GM12878 (cell line): Measurements from ENCODE around the gene DHPS. TPM values are rescaled to one million over a fixed set of nuclear protein-coding genes. Genes with fewer than 3 reads are reported as not detected.

ENCODE experiments used
- ATAC-seq: fragments of 200-7000 bp; cut with Tn5 transposase; 3 replicates; pipeline ENCODE4 v1.9.1; 2020; ENCODE audit warnings: mild to moderate bottlenecking, moderate library complexity
- BruUV-seq: library from RNA; stranded (reverse); fragments of 400-500 nt; replicated peaks from 2 replicates; lab custom pipeline; 2021; lab: Mats Ljungman, UMichigan
- CTCF ChIA-PET: fragments of 300-600 bp; sonication (Branson Sonifier 250); formaldehyde crosslinking; extraction: SDS; loops from one replicate; lab custom pipeline; 2021; ENCODE audit warnings: inconsistent platforms; lab: Yijun Ruan, JAX
- POLR2A ChIA-PET: fragments of 350-600 bp; formaldehyde crosslinking; extraction: SDS; loops from one replicate; lab custom pipeline; 2021; ENCODE audit warnings: inconsistent platforms; lab: Charles Lee
- RAD21 ChIA-PET: fragments of 300-600 bp; sonication (Branson Sonifier 250); formaldehyde crosslinking; loops from one replicate; lab custom pipeline; 2023; ENCODE audit warnings: antibody characterized with exemption; ENCODE audit not compliant: unreplicated experiment; lab: Charles Lee
- SMC1A ChIA-PET: fragments of 300-600 bp; sonication (Branson Sonifier 250); formaldehyde crosslinking; loops from one replicate; lab custom pipeline; 2023; ENCODE audit not compliant: unreplicated experiment, uncharacterized antibody; lab: Charles Lee
- DNase-seq: peaks from one replicate; pipeline ENCODE4 v3.0.0-alpha.2; 2011; ENCODE audit warnings: low read depth, low spot score
- FAIRE-seq: peaks from 3 replicates; lab custom pipeline; 2011; peaks lifted over from hg19 to GRCh38; lab: Jason Lieb, UNC
- H2AFZ ChIP-seq: 2 replicates; pipeline ENCODE4 v1.6.0; 2011; ENCODE audit warnings: low read depth, low read length, control low read depth; ENCODE audit not compliant: control insufficient read depth
- H3K27ac ChIP-seq: 2 replicates; pipeline ENCODE4 v1.5.1; 2011; ENCODE audit warnings: control low read depth; ENCODE audit not compliant: control insufficient read depth, insufficient read depth
- H3K27me3 ChIP-seq, 2 experiments: replicated peaks in 1 of 2; 2 replicates each; pipeline versions ENCODE4 v1.6.0 to v1.6.1; 2011; ENCODE audit warnings: low read length in 1 of 2; ENCODE audit not compliant: control insufficient read depth in 2 of 2, insufficient read depth in 2 of 2
- H3K36me3 ChIP-seq, 2 experiments: 2 replicates each; pipeline ENCODE4 v1.5.1; 2011; ENCODE audit warnings: low read length in 1 of 2; ENCODE audit not compliant: control insufficient read depth in 2 of 2, insufficient read depth in 2 of 2
- H3K4me1 ChIP-seq: 2 replicates; pipeline ENCODE4 v1.6.1; 2011; ENCODE audit warnings: mild to moderate bottlenecking, low read length, moderate library complexity, mixed read lengths; ENCODE audit not compliant: control insufficient read depth, insufficient read depth
- H3K4me2 ChIP-seq: 2 replicates; pipeline ENCODE4 v1.6.0; 2011; ENCODE audit warnings: control low read depth; ENCODE audit not compliant: control insufficient read depth, insufficient read depth
- H3K4me3 ChIP-seq: fragments of 200-600 bp; sonication (generic); 2 replicates; pipeline ENCODE4 v1.5.1; 2016
- H3K79me2 ChIP-seq: 2 replicates; pipeline ENCODE4 v1.6.0; 2011; ENCODE audit warnings: low read length; ENCODE audit not compliant: control insufficient read depth, insufficient read depth
- H3K9ac ChIP-seq: 2 replicates; pipeline ENCODE4 v1.8.0; 2011; ENCODE audit warnings: low read length, control low read depth, mixed read lengths; ENCODE audit not compliant: control insufficient read depth, insufficient read depth
- H3K9me3 ChIP-seq: replicated peaks from 3 replicates; pipeline ENCODE4 v1.5.1; 2011; ENCODE audit warnings: mild to moderate bottlenecking, low read length; ENCODE audit not compliant: control insufficient read depth, insufficient read depth
- H4K20me1 ChIP-seq: 2 replicates; pipeline ENCODE4 v1.6.0; 2011; ENCODE audit not compliant: control insufficient read depth, insufficient read depth
- EZH2 ChIP-seq: IDR thresholded peaks from 2 replicates; pipeline ENCODE4 v1.6.1; 2012; ENCODE audit warnings: low read depth, mild to moderate bottlenecking, control low read depth, inconsistent platforms, low read length, borderline replicate concordance; ENCODE audit not compliant: control insufficient read depth
- KDM1A ChIP-seq: fragments of 200-600 bp; sonication (generic); IDR thresholded peaks from 2 replicates; pipeline ENCODE4 v1.6.1; 2016; ENCODE audit warnings: borderline replicate concordance
- POLR2A ChIP-seq: IDR thresholded peaks from 2 replicates; pipeline ENCODE4 v1.6.1; 2011; ENCODE audit warnings: low read depth, mild to moderate bottlenecking, low read length
- USF2 ChIP-seq: IDR thresholded peaks from 2 replicates; pipeline ENCODE4 v1.6.1; 2011; ENCODE audit warnings: low read depth, low read length, improper control_type of control experiment, borderline replicate concordance
- WGBS: methylation state at CpG from one replicate; pipeline ENCODE4 v1.1.6; 2016; ENCODE audit warnings: low lambda C conversion rate; ENCODE audit not compliant: insufficient replicate concordance, insufficient coverage; ENCODE audit errors: missing lambda C conversion rate; 5-methylcytosine and 5-hydroxymethylcytosine counted together
- in situ Hi-C: fragments of 300-500 bp; cut with MboI; formaldehyde crosslinking; loops from 9 replicates; pipeline ENCODE4 v1.14.3; 2018; ENCODE audit warnings: mixed read lengths
- intact Hi-C: fragments of 100-400 bp; cut with micrococcal nuclease; formaldehyde crosslinking; loops from one replicate; pipeline ENCODE4 v1.14.2; 2022; ENCODE audit not compliant: unreplicated experiment
- polyA plus RNA-seq, 11 experiments: library from polyadenylated mRNA; depleted of rRNA in 4 of 11; unstranded in 6 of 11; stranded (reverse) in 5 of 11; fragments of >200 nt; fragmentation: Nextera tagmentation in 4 of 11; fragmentation: Illumina TruSeq in 1 of 11; extraction: Ambion mirVana in 4 of 11; extraction: Trizol in 1 of 11; gene quantifications; 1 replicate in 1 of 11; 2 replicates in 10 of 11; pipeline versions ENCODE4 v1.2.1 to v1.2.3, GENCODE V29; 2011 to 2016; ENCODE audit warnings: inconsistent platforms in 2 of 11, missing spikeins in 2 of 11, low read depth in 1 of 11
- total RNA-seq, 4 experiments: library from RNA; depleted of rRNA in 3 of 4; stranded (reverse); fragments of >200 nt in 3 of 4; fragmentation: Illumina TruSeq in 1 of 4; extraction: Trizol in 1 of 4; gene quantifications; 2 replicates each; pipeline versions ENCODE4 v1.2.1 to v1.2.3, GENCODE V29; 2013 to 2021
- TF ChIP-seq, protein P1 (sequence below): fragments of 450-650 bp; formaldehyde crosslinking; IDR thresholded peaks from 2 replicates; pipeline ENCODE4 v1.4.0; 2020; ENCODE audit warnings: mild to moderate bottlenecking, moderate library complexity

Gene DHPS
- total and polyA plus RNA-seq, 10 of the 15 experiments (the other 5 are each of a cell fraction or from before 2014, with no cell fraction given) = 36.4 to 104 (median 83.4) TPM

- TF ChIP-seq, protein P1, sequence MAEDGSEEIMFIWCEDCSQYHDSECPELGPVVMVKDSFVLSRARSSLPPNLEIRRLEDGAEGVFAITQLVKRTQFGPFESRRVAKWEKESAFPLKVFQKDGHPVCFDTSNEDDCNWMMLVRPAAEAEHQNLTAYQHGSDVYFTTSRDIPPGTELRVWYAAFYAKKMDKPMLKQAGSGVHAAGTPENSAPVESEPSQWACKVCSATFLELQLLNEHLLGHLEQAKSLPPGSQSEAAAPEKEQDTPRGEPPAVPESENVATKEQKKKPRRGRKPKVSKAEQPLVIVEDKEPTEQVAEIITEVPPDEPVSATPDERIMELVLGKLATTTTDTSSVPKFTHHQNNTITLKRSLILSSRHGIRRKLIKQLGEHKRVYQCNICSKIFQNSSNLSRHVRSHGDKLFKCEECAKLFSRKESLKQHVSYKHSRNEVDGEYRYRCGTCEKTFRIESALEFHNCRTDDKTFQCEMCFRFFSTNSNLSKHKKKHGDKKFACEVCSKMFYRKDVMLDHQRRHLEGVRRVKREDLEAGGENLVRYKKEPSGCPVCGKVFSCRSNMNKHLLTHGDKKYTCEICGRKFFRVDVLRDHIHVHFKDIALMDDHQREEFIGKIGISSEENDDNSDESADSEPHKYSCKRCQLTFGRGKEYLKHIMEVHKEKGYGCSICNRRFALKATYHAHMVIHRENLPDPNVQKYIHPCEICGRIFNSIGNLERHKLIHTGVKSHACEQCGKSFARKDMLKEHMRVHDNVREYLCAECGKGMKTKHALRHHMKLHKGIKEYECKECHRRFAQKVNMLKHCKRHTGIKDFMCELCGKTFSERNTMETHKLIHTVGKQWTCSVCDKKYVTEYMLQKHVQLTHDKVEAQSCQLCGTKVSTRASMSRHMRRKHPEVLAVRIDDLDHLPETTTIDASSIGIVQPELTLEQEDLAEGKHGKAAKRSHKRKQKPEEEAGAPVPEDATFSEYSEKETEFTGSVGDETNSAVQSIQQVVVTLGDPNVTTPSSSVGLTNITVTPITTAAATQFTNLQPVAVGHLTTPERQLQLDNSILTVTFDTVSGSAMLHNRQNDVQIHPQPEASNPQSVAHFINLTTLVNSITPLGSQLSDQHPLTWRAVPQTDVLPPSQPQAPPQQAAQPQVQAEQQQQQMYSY = no peak
- no peak for TF ChIP-seq EZH2
- no peak for TF ChIP-seq KDM1A
Measured at GRCh38 chr19:12689581-12690216, 8.0 kb upstream of the DHPS start (continued).

DNA sequence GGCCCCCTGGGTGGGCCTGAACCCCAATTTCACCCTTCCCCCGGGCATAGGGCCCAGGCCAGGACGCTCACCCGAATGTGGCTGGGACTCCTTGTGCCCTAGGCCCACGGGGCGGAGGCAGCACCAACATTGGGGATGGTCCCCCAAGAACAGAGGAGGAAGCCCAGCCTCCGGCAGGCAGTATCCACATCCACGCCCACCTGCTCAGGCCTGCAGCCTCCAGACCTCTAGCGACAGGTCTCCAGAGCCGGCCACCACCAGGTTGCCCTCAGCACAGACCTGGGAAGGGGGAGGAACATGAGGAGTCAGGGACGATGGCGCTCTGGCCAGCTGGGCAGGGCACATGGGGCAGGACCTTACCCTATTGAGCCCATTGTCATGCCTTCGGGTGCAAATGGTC is 7.3 kb upstream of the DHPS start:
- WGBS = 84% methylated on average over 12 of the region's 12 CpGs
- RAD21 ChIA-PET = no interaction called here
- no peak overlapping the region for H3K27ac ChIP-seq
- H3K36me3 ChIP-seq = peaks cover 0 to 2% of the 10 kb centered on the region in 2 experiments; a peak in 3 of 4 replicates
- in situ Hi-C loops = no loop called here
- H2AFZ ChIP-seq = no peak overlapping the region
- no peak for ATAC-seq
- TF ChIP-seq POLR2A (0 out of 2 replicates have a peak, but pooled peaks have one; percentile 28), USF2 (no peak)
- intact Hi-C loops = no loop called here
- DNase-seq = no peak
- CTCF ChIA-PET = no interaction called here
- H3K27me3 ChIP-seq = no peaks in the 10 kb centered on the region
- BruUV-seq = no TSS peak
- H3K4me3 ChIP-seq = no peak overlapping the region
- POLR2A ChIA-PET = no interaction called here
- H3K9ac ChIP-seq = no peak overlapping the region
- SMC1A ChIA-PET = no interaction called here
- H3K4me1 ChIP-seq = no peaks in the 10 kb centered on the region
- H3K79me2 ChIP-seq = no peaks in the 10 kb centered on the region
- FAIRE-seq = no peak
- H3K9me3 ChIP-seq = no peaks in the 10 kb centered on the region
- no peak overlapping the region for H3K4me2 ChIP-seq
- no peaks in the 10 kb centered on the region for H4K20me1 ChIP-seq
